Osteoblast (primary cell): ENCODE data around the gene MTFR2. TPM values are rescaled to one million over a fixed set of nuclear protein-coding genes. Genes with fewer than 3 reads are reported as not detected.

Source experiments
- DNase-seq: peaks from one replicate; pipeline ENCODE4 v3.0.0; 2011; ENCODE audit warnings: low spot score, mixed read lengths; ENCODE audit not compliant: insufficient read length; ENCODE audit errors: missing footprints
- H2AFZ ChIP-seq: 2 replicates; pipeline ENCODE4 v1.6.0; 2011; ENCODE audit warnings: mild to moderate bottlenecking, low read length
- H3K27ac ChIP-seq: 2 replicates; pipeline ENCODE4 v1.5.1; 2011; ENCODE audit warnings: mild to moderate bottlenecking, low read depth, low read length, moderate library complexity
- H3K27me3 ChIP-seq: 2 replicates; pipeline ENCODE4 v1.6.0; 2012; ENCODE audit warnings: mild to moderate bottlenecking, control low read depth, inconsistent platforms, low read length, moderate library complexity; ENCODE audit not compliant: insufficient read depth
- H3K36me3 ChIP-seq: 2 replicates; pipeline ENCODE4 v1.5.1; 2011; ENCODE audit warnings: mild to moderate bottlenecking, low read length, control low read depth, moderate library complexity; ENCODE audit not compliant: insufficient read depth
- H3K4me1 ChIP-seq: 2 replicates; pipeline ENCODE4 v1.5.1; 2011; ENCODE audit warnings: mild to moderate bottlenecking, low read length, control low read depth, moderate library complexity; ENCODE audit not compliant: insufficient read depth
- H3K4me2 ChIP-seq: 2 replicates; pipeline ENCODE4 v1.6.0; 2011; ENCODE audit warnings: mild to moderate bottlenecking, low read length; ENCODE audit not compliant: insufficient read depth
- H3K4me3 ChIP-seq: fragments of 200-600 bp; sonication (generic); 3 replicates; pipeline ENCODE4 v1.5.1; 2012; ENCODE audit warnings: mild to moderate bottlenecking, low read length, inconsistent platforms; ENCODE audit not compliant: insufficient read depth
- H3K79me2 ChIP-seq: 2 replicates; pipeline ENCODE4 v1.6.0; 2012; ENCODE audit warnings: mild to moderate bottlenecking, low read length, control low read depth, inconsistent platforms; ENCODE audit not compliant: insufficient read depth
- H3K9me3 ChIP-seq: 2 replicates; pipeline ENCODE4 v1.5.1; 2011; ENCODE audit warnings: low read depth, low read length, control low read depth
- H4K20me1 ChIP-seq: 2 replicates; pipeline ENCODE4 v1.6.0; 2012; ENCODE audit warnings: mild to moderate bottlenecking, low read length, control low read depth; ENCODE audit not compliant: insufficient read depth
- total RNA-seq: library from RNA; depleted of rRNA; stranded (reverse); fragments of >200 nt; gene quantifications from 2 replicates; pipeline ENCODE4 v1.2.3, GENCODE V29; 2012
- TF ChIP-seq, protein P1 (sequence below): IDR thresholded peaks from 2 replicates; pipeline ENCODE4 v1.5.1; 2011; ENCODE audit warnings: mild to moderate bottlenecking, low read depth, low read length, moderate library complexity; ENCODE audit errors: extremely low read depth

Gene MTFR2
- total RNA-seq, 1 donor: 0.72 TPM

DNA sequence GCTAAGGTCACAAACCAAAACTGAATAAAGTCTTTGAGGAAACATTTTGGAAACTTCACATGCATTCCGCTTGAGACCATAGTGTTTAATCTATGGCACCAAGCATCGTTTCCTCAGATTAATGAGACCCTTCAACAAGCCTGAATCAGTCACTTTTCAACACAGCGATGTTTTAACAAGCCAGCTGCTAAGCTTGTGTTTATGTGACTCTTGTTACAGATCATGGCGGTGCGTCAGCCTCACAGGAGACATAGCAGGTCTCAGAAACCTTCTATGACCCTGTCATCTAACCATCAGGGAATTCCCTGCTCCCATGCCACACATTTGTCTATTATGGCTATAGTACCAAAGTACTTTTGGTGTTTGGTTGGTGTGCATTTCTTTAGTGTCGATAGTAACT lies 57.2 kb downstream of the MTFR2 start:
- peaks cover 33% of the 10 kb centered on the region for H3K36me3 ChIP-seq
- no peak overlapping the region for H3K4me2 ChIP-seq
- H3K9me3 ChIP-seq: no peaks in the 10 kb centered on the region
- H4K20me1 ChIP-seq: no peaks in the 10 kb centered on the region
- no peak overlapping the region for H2AFZ ChIP-seq
- H3K4me3 ChIP-seq: no peak overlapping the region
- no peaks in the 10 kb centered on the region for H3K27me3 ChIP-seq
- H3K79me2 ChIP-seq: no peaks in the 10 kb centered on the region
- no peak for DNase-seq
- no peak overlapping the region for H3K27ac ChIP-seq
- H3K4me1 ChIP-seq: no peaks in the 10 kb centered on the region
- TF ChIP-seq, protein P1, sequence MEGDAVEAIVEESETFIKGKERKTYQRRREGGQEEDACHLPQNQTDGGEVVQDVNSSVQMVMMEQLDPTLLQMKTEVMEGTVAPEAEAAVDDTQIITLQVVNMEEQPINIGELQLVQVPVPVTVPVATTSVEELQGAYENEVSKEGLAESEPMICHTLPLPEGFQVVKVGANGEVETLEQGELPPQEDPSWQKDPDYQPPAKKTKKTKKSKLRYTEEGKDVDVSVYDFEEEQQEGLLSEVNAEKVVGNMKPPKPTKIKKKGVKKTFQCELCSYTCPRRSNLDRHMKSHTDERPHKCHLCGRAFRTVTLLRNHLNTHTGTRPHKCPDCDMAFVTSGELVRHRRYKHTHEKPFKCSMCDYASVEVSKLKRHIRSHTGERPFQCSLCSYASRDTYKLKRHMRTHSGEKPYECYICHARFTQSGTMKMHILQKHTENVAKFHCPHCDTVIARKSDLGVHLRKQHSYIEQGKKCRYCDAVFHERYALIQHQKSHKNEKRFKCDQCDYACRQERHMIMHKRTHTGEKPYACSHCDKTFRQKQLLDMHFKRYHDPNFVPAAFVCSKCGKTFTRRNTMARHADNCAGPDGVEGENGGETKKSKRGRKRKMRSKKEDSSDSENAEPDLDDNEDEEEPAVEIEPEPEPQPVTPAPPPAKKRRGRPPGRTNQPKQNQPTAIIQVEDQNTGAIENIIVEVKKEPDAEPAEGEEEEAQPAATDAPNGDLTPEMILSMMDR: no peak

DNA sequence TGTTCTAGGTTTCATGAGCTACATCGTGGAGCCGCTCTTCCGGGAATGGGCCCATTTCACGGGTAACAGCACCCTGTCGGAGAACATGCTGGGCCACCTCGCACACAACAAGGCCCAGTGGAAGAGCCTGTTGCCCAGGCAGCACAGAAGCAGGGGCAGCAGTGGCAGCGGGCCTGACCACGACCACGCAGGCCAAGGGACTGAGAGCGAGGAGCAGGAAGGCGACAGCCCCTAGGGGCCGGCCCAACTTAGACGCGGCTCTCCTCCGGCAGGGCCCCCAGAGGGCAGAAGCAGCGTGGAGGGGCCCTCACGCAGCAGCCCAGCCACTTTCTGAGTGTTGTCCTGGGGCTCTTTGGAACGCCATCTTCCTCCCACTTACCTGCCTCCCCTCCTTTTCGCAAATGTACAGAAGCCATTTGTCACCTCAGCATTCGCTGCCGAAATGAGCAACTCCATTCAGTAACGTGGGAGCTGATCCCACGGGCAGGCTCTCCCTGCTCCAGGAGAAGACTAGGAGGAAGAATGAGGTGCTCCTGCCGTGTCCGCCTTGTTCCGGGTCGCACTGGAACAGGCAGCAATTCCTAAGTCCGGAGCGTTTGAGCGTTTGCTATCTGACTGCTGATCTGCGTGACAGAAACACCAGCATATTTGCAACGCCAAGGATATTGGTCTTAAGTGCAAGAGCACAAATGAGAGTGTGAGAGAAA lies 58.4 kb downstream of the MTFR2 start:
- Histone ChIP-seq H4K20me1 (no peaks in the 10 kb centered on the region), H3K79me2 (no peaks in the 10 kb centered on the region), H3K27me3 (no peaks in the 10 kb centered on the region), H3K4me3 (no peak overlapping the region), H3K4me2 (no peak overlapping the region), H3K4me1 (no peaks in the 10 kb centered on the region), H3K27ac (no peak overlapping the region), H2AFZ (no peak overlapping the region), H3K9me3 (no peaks in the 10 kb centered on the region), H3K36me3 (peaks cover 44% of the 10 kb centered on the region)
- TF ChIP-seq, protein P1: no peak
- DNase-seq: no peak

DNA sequence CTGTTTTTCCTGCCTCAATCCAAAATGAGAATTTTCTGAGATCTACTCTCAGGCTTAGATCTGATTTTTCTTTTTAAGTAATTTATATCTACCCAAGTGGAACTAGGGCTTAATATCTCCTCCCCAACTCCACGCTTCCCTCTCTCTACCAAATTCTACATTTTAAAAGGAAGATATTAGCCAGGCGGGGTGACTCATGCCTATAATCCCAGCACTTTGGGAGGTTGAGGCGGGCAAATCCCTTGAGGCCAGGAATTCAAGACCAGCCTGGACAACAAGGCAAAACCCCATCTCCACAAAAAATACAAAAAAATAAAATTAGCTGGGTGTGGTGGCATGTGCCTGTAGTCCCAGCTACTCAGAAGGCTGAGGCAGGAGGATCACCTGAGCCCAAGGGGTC lies 61.0 kb downstream of the MTFR2 start:
- no peaks in the 10 kb centered on the region for H3K27me3 ChIP-seq

DNA sequence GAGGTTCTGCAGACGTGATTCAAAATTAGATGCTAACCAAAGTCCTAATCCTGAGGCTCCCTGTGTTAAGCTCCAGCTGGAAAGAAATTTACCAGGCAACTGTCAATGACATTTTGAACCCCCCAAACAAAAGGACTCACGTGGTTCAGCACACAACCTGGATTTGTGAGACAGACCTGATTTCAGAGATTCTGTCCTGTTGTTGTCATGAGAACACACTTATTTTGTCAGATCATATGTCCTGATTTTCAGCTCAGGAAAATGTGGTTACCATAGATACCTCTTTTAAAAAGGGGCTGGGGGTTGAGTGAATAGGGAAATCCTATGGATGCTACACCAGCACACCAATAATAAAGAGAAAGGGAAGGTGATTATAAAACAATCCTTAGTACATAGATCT lies 61.6 kb downstream of the MTFR2 start:
- Histone ChIP-seq H4K20me1 (no peaks in the 10 kb centered on the region), H3K4me3 (no peak overlapping the region), H3K27ac (no peak overlapping the region), H2AFZ (no peak overlapping the region), H3K4me2 (no peak overlapping the region), H3K36me3 (peaks cover 60% of the 10 kb centered on the region), H3K4me1 (no peaks in the 10 kb centered on the region), H3K9me3 (no peaks in the 10 kb centered on the region), H3K79me2 (no peaks in the 10 kb centered on the region), H3K27me3 (no peaks in the 10 kb centered on the region)
- TF ChIP-seq, protein P1: no peak
- no peak for DNase-seq

More for the DNA sequence above, 61.0 kb downstream of the MTFR2 start:
- H3K4me2 ChIP-seq: no peak overlapping the region
- DNase-seq: no peak
- H4K20me1 ChIP-seq: no peaks in the 10 kb centered on the region
- H2AFZ ChIP-seq: no peak overlapping the region
- H3K36me3 ChIP-seq: peaks cover 54% of the 10 kb centered on the region
- H3K4me3 ChIP-seq: no peak overlapping the region
- no peaks in the 10 kb centered on the region for H3K9me3 ChIP-seq
- TF ChIP-seq, protein P1: no peak
- no peak overlapping the region for H3K27ac ChIP-seq
- no peaks in the 10 kb centered on the region for H3K4me1 ChIP-seq
- H3K79me2 ChIP-seq: no peaks in the 10 kb centered on the region
